ENCODE results near the gene FBH1. TPM values are rescaled to one million over a fixed set of nuclear protein-coding genes. Genes with fewer than 3 reads are reported as not detected.
A peak's percentile ranks its signal among the peaks of the same experiment; 100 is the strongest.

The FBH1 gene
- total and polyA plus RNA-seq, 12 donors, result 57.8 to 134 (median 76.0) TPM

GRCh38 chr10:5888351-5888750 is 1.7 kb upstream of the FBH1 start:
- intact Hi-C loops (cut with DNase I), result loop anchor here in 1 of 10 donors (2.0 kb wide), 1 partner anchor 76 kb away; the partner anchor contains the start of gene GDI2
- H3K36me3 ChIP-seq, result peaks cover 0 to 45% (median 12%) of the 10 kb centered on the region in 9 donors
- WGBS, 2 donors, result 16 to 27% methylated on average over 10 of the region's 10 CpGs
- no peak for TF ChIP-seq CTCF (IDR thresholded peaks at IDR 0.05)
- H3K27me3 ChIP-seq, result no peaks in the 10 kb centered on the region
- peaks cover 0 to 50% (median 42%) of the 10 kb centered on the region in 9 donors for H3K4me1 ChIP-seq
- DNase-seq (no peak), ATAC-seq (no peak)
- H3K9me3 ChIP-seq, result no peaks in the 10 kb centered on the region
- H3K27ac ChIP-seq, result peak overlapping the region in 7 of 10 donors; percentile 18 to 94 (median 90)
- H3K4me3 ChIP-seq, result peak overlapping the region; percentile 66 to 98 (median 91)

GRCh38 chr10:5888843-5889623 is 1.0 kb upstream of the FBH1 start:
- H3K36me3 ChIP-seq, result peaks cover 0 to 42% (median 7%) of the 10 kb centered on the region in 9 donors
- peak overlapping the region; percentile 66 to 98 (median 91) for H3K4me3 ChIP-seq
- intact Hi-C loops (cut with DNase I), result loop anchor here in 1 of 10 donors (2.0 kb wide), 1 partner anchor 76 kb away; the partner anchor contains the start of gene GDI2
- peaks cover 0 to 57% (median 45%) of the 10 kb centered on the region in 9 donors for H3K4me1 ChIP-seq
- TF ChIP-seq CTCF (IDR thresholded peaks at IDR 0.05), result no peak
- H3K27me3 ChIP-seq, result no peaks in the 10 kb centered on the region
- peak overlapping the region; percentile 57 to 94 (median 90) for H3K27ac ChIP-seq
- DNase-seq (peak in 1 of 2 donors; percentile 36), ATAC-seq (peak in 6 of 8 donors; percentile 8 to 46 (median 20))
- 1% methylated on average over 59 to 80 of the region's 80 CpGs for WGBS, 2 donors
- no peaks in the 10 kb centered on the region for H3K9me3 ChIP-seq

GRCh38 chr10:5890452-5890915 is 441 bp downstream of the FBH1 start:
- ATAC-seq, result peak in 2 of 8 donors; percentile 0
- H3K4me3 ChIP-seq, result peak overlapping the region; percentile 54 to 93 (median 90)
- 0 to 1% methylated on average over 23 to 40 of the region's 40 CpGs for WGBS, 2 donors

More at GRCh38 chr10:5890452-5890915, 441 bp downstream of the FBH1 start:
- Histone ChIP-seq H3K27ac (peak overlapping the region; percentile 84 to 95 (median 90)), H3K27me3 (no peaks in the 10 kb centered on the region), H3K36me3 (peaks cover 0 to 43% (median under 1%) of the 10 kb centered on the region in 9 donors), H3K9me3 (no peaks in the 10 kb centered on the region), H3K4me1 (peaks cover 0 to 71% (median 58%) of the 10 kb centered on the region in 9 donors)
- intact Hi-C loops (cut with DNase I), result loop anchor here in 2 of 10 donors (5.0 kb wide), 1 partner anchor 78 kb away; the partner anchor contains the start of gene GDI2 (in 2 of the 2)
- TF ChIP-seq CTCF (IDR thresholded peaks at IDR 0.05), result no peak
- peak; percentile 28 to 30 for DNase-seq
